ENCODE results near the gene DNASE1L1.

- TF ChIP-seq CTCF (IDR thresholded peaks at IDR 0.05) (no peak), POLR2A (IDR thresholded peaks at IDR 0.05) (no peak), POLR2AphosphoS5 (IDR thresholded peaks at IDR 0.05) (no peak)
Observed at GRCh38 chrX:154372612-154373022, 36.4 kb downstream of the DNASE1L1 start.

Measured in prostate gland (tissue), 2 donors.